K562 (cell line): ENCODE results near the gene ZBTB39. TPM values are rescaled to one million over a fixed set of nuclear protein-coding genes. Genes with fewer than 3 reads are reported as not detected.

Experiments
- CBFB ChIP-seq: sonication (generic); formaldehyde crosslinking; IDR thresholded peaks from 2 replicates; pipeline ENCODE4 v1.4.0; 2020; ENCODE audit warnings: mild to moderate bottlenecking, missing genetic modification reagents
- CBX3 ChIP-seq, 2 experiments: IDR thresholded peaks; 1 replicate in 1 of 2; 2 replicates in 1 of 2; pipeline ENCODE4 v1.6.1; 2012; ENCODE audit warnings: inconsistent platforms in 2 of 2, low read length in 2 of 2, borderline replicate concordance in 1 of 2, control low read depth in 1 of 2
- CHCHD3 ChIP-seq: fragments of 250-450 bp; sonication (Bioruptor Pico); IDR thresholded peaks from 2 replicates; pipeline ENCODE4 v2.1.2; 2022; ENCODE audit warnings: mild to moderate bottlenecking
- ELK3 ChIP-seq: fragments of 450-650 bp; formaldehyde crosslinking; IDR thresholded peaks from 2 replicates; pipeline ENCODE4 v1.4.0; 2020; ENCODE audit warnings: mild to moderate bottlenecking
- ESRRA ChIP-seq: fragments of 450-650 bp; IDR thresholded peaks from 2 replicates; pipeline ENCODE4 v1.6.1; 2014; ENCODE audit warnings: low read depth, mild to moderate bottlenecking, moderate library complexity, borderline replicate concordance
- FOSL1 ChIP-seq: fragments of 200-800 bp; sonication (Bioruptor generic); conservative IDR thresholded peaks from 2 replicates; pipeline ENCODE4 v1.6.1; 2016; ENCODE audit warnings: missing genetic modification characterization, missing compliant biosample characterization
- GMEB1 ChIP-seq: fragments of 250-450 bp; sonication (Bioruptor Pico); IDR thresholded peaks from 2 replicates; pipeline ENCODE4 v1.4.0; 2020; ENCODE audit warnings: mild to moderate bottlenecking
- HDAC3 ChIP-seq: fragments of 450-650 bp; IDR thresholded peaks from 2 replicates; pipeline ENCODE4 v1.6.1; 2018; ENCODE audit warnings: borderline replicate concordance, mild to moderate bottlenecking, moderate library complexity; ENCODE audit not compliant: partially characterized antibody
- IFI16 ChIP-seq: fragments of 250-450 bp; sonication (Bioruptor Pico); IDR thresholded peaks from 2 replicates; pipeline ENCODE4 v2.1.2; 2022; ENCODE audit warnings: mild to moderate bottlenecking, inconsistent platforms
- MED1 ChIP-seq: sonication (generic); formaldehyde crosslinking; IDR thresholded peaks from 2 replicates; pipeline ENCODE4 v1.8.1; 2023; ENCODE audit warnings: missing genetic modification reagents, borderline replicate concordance
- MIER1 ChIP-seq: fragments of 450-650 bp; IDR thresholded peaks from 2 replicates; pipeline ENCODE4 v1.6.1; 2016; ENCODE audit warnings: antibody characterized with exemption, mild to moderate bottlenecking, low read depth
- NCOA4 ChIP-seq: fragments of 450-650 bp; IDR thresholded peaks from 2 replicates; pipeline ENCODE4 v1.6.1; 2018; ENCODE audit warnings: mild to moderate bottlenecking; ENCODE audit not compliant: partially characterized antibody
- NFE2 ChIP-seq: IDR thresholded peaks from 2 replicates; pipeline ENCODE4 v1.6.1; 2014; ENCODE audit warnings: antibody characterized with exemption, low read depth
- NFRKB ChIP-seq: fragments of 450-650 bp; IDR thresholded peaks from 2 replicates; pipeline ENCODE4 v1.6.1; 2016; ENCODE audit warnings: low read depth
- POLR2A ChIP-seq: fragments of 450-650 bp; conservative IDR thresholded peaks from 2 replicates; pipeline ENCODE4 v1.6.1; 2016
- POLR2G ChIP-seq: fragments of 200-400 bp; formaldehyde crosslinking; IDR thresholded peaks from 2 replicates; pipeline ENCODE4 v1.6.1; 2017; ENCODE audit warnings: low read depth, mild to moderate bottlenecking, antibody characterized with exemption, low read length, moderate library complexity
- RAD21 ChIP-seq, 2 experiments: fragments of 250-450 bp in 1 of 2; fragments of 450-650 bp in 1 of 2; sonication (Bioruptor Pico) in 1 of 2; formaldehyde crosslinking in 1 of 2; IDR thresholded peaks in 1 of 2; conservative IDR thresholded peaks in 1 of 2; 2 replicates each; pipeline versions ENCODE4 v1.4.0 to v1.8.0; 2020 to 2022; ENCODE audit warnings: mild to moderate bottlenecking in 2 of 2, moderate library complexity in 1 of 2
- RBBP5 ChIP-seq: fragments of 200-600 bp; sonication (generic); IDR thresholded peaks from 2 replicates; pipeline ENCODE4 v1.6.1; 2012; ENCODE audit warnings: borderline replicate concordance, mild to moderate bottlenecking, low read length, control low read depth, inconsistent platforms; ENCODE audit not compliant: insufficient read depth, poor library complexity, severe bottlenecking
- SMAD1 ChIP-seq: fragments of 150-350 bp; IDR thresholded peaks from 2 replicates; pipeline ENCODE4 v1.6.1; 2014; ENCODE audit warnings: low read length, low read depth; ENCODE audit not compliant: partially characterized antibody
- SMC3 ChIP-seq: conservative IDR thresholded peaks from 2 replicates; pipeline ENCODE4 v1.6.1; 2011; ENCODE audit warnings: low read depth, low read length, improper control_type of control experiment; ENCODE audit not compliant: insufficient read depth
- SP1 ChIP-seq: sonication (generic); formaldehyde crosslinking; IDR thresholded peaks from 2 replicates; pipeline ENCODE4 v1.8.1; 2022; ENCODE audit warnings: mild to moderate bottlenecking, missing genetic modification reagents
- ZNF584 ChIP-seq: fragments of 200-800 bp; sonication (Bioruptor generic); IDR thresholded peaks from 2 replicates; pipeline ENCODE4 v1.6.1; 2016; ENCODE audit warnings: low read depth, mild to moderate bottlenecking, missing genetic modification characterization, missing compliant biosample characterization
- ZNF707 ChIP-seq: fragments of 250-450 bp; sonication (Bioruptor Pico); conservative IDR thresholded peaks from 2 replicates; pipeline ENCODE4 v1.8.0; 2022; ENCODE audit warnings: inconsistent platforms, mild to moderate bottlenecking, moderate library complexity
- ZNF778 ChIP-seq: fragments of 450-650 bp; formaldehyde crosslinking; IDR thresholded peaks from 2 replicates; pipeline ENCODE4 v1.4.0; 2020; ENCODE audit warnings: mild to moderate bottlenecking, moderate library complexity
- polyA plus RNA-seq, 8 experiments: library from polyadenylated mRNA; depleted of rRNA in 4 of 8; stranded (reverse) in 5 of 8; unstranded in 3 of 8; fragments of >200 nt; fragmentation: Nextera tagmentation in 2 of 8; fragmentation: Illumina TruSeq in 1 of 8; extraction: Ambion mirVana in 2 of 8; extraction: Trizol in 1 of 8; gene quantifications; 2 replicates each; pipeline versions ENCODE4 v1.2.1 to v1.2.3, GENCODE V29; 2011 to 2014; ENCODE audit warnings: inconsistent platforms in 1 of 8, missing spikeins in 1 of 8
- total RNA-seq, 7 experiments: library from RNA; depleted of rRNA in 6 of 7; stranded (reverse); fragments of >200 nt in 6 of 7; fragmentation: Illumina TruSeq in 2 of 7; extraction: Trizol in 2 of 7; gene quantifications; 2 replicates each; pipeline versions ENCODE4 v1.2.1 to v1.2.3, GENCODE V29; 2011 to 2021; ENCODE audit warnings: low replicate concordance in 1 of 7
- TF ChIP-seq, protein P1 (sequence below), 2 experiments: fragments of 200-800 bp in 1 of 2; sonication (Bioruptor generic) in 1 of 2; sonication (generic) in 1 of 2; formaldehyde crosslinking in 1 of 2; IDR thresholded peaks in 1 of 2; conservative IDR thresholded peaks in 1 of 2; 2 replicates each; pipeline versions ENCODE4 v1.5.0 to v1.6.1; 2016 to 2020; ENCODE audit warnings: missing compliant biosample characterization in 1 of 2, missing genetic modification characterization in 1 of 2, missing genetic modification reagents in 1 of 2

The ZBTB39 gene
- total and polyA plus RNA-seq, 9 of the 15 experiments (the other 6 are each of a cell fraction or from before 2014, with no cell fraction given) = 3.3 to 13.3 (median 8.6) TPM

- TF ChIP-seq, protein P1, sequence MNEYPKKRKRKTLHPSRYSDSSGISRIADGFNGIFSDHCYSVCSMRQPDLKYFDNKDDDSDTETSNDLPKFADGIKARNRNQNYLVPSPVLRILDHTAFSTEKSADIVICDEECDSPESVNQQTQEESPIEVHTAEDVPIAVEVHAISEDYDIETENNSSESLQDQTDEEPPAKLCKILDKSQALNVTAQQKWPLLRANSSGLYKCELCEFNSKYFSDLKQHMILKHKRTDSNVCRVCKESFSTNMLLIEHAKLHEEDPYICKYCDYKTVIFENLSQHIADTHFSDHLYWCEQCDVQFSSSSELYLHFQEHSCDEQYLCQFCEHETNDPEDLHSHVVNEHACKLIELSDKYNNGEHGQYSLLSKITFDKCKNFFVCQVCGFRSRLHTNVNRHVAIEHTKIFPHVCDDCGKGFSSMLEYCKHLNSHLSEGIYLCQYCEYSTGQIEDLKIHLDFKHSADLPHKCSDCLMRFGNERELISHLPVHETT (CRISPR knock-in tag; conservative IDR thresholded peaks at IDR 0.05 in 1 of 2, IDR thresholded peaks at IDR 0.05 in 1 of 2) = no peak
- TF ChIP-seq ZNF778 (CRISPR knock-in tag) = no peak
- TF ChIP-seq NFE2 = peak; percentile 38; the same call in 1 of the 2 replicates
- TF ChIP-seq POLR2A = no peak
- no peak for TF ChIP-seq SP1 (CRISPR knock-in tag)
- TF ChIP-seq RBBP5 = no peak
- no peak for TF ChIP-seq SMC3
- TF ChIP-seq ELK3 (CRISPR knock-in tag) = no peak
- TF ChIP-seq CBFB (CRISPR knock-in tag) = no peak
- no peak for TF ChIP-seq HDAC3
- TF ChIP-seq MED1 (CRISPR knock-in tag) = no peak
- TF ChIP-seq MIER1 = no peak
- TF ChIP-seq CBX3 (IDR thresholded peaks at IDR 0.05; ENCODE audit: borderline replicate concordance in 1 of 2, low read length in 2 of 2) = no peak
- TF ChIP-seq GMEB1 = no peak
- no peak for TF ChIP-seq NFRKB
- no peak for TF ChIP-seq ZNF707 (CRISPR knock-in tag)
- no peak for TF ChIP-seq IFI16
- TF ChIP-seq ZNF584 (CRISPR knock-in tag) = no peak
- no peak for TF ChIP-seq CHCHD3
- no peak for TF ChIP-seq NCOA4
- TF ChIP-seq ESRRA = no peak
- TF ChIP-seq FOSL1 = peak; percentile 55; the same call in 1 of the 2 replicates
- TF ChIP-seq POLR2G = no peak
- peak in 1 of 2 experiments; percentile 17; a peak in 1 of 4 replicates for TF ChIP-seq RAD21 (CRISPR knock-in tag; conservative IDR thresholded peaks at IDR 0.05 in 1 of 2, IDR thresholded peaks at IDR 0.05 in 1 of 2)
- no peak for TF ChIP-seq SMAD1
These were observed 32.9 kb upstream of the ZBTB39 start (continued) for GRCh38 chr12:57039016-57039798.
